Activated CD4-positive, alpha-beta T cell treated with anti-CD3 and anti-CD28 coated beads, Interleukin-2, amount 50 U/mL, for 4 hours (primary cell): ENCODE measurements around the gene PYY.
A peak's percentile ranks its signal among the peaks of the same experiment; 100 is the strongest.

Source experiments
- DNase-seq, 2 experiments: peaks; one replicate each; pipeline ENCODE4 v3.0.0-alpha.2; 2020

The PYY gene

GRCh38 chr17:43914451-43914850 lies 39.3 kb downstream of the PYY start:
- no peak for DNase-seq

GRCh38 chr17:43913584-43913983 lies 40.2 kb downstream of the PYY start:
- DNase-seq: no peak

DNA sequence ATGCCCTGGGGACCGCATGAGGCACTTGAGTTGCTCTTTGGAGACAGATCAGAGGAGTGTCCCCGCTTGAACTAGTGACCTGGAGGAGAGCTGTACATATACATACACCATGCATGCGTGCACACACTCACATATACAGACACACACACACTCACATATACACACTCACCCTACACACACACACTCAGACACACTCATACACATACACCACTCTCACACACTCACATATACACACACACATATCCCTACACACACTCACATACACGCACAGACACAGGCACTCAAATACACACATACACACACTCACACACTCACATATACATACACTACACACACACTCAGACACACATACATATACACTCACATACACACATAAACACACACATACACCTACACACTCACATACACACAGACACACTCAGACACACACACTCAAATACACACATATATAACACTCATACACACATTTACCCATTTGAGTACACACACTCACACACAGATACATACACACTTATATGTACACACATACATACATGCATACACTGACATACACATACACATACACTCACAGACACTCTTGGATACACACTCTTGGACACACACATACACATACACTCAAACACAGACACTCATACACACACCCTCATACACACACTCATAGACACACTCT lies 41.0 kb downstream of the PYY start:
- DNase-seq: no peak

DNA sequence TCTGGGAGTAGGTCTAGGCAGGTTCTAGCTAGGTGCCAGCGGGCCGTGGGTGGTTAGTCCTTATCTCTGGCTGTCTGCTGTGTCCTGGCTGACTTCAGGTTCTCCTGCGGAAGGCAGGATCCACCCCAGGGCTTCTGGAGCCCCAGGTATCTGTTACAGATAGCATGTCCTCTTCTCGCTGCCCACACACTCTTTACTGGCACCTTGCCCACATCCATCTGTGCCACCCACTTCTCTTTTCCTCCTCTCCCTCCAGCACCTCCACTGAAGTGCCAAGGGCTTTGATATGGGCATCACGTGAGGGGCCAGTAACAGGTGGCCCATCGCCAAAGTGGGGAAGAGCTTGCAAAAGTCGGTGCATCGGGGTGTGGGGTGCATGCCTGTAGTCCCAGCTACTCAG lies 41.8 kb downstream of the PYY start:
- DNase-seq: no peak

DNA sequence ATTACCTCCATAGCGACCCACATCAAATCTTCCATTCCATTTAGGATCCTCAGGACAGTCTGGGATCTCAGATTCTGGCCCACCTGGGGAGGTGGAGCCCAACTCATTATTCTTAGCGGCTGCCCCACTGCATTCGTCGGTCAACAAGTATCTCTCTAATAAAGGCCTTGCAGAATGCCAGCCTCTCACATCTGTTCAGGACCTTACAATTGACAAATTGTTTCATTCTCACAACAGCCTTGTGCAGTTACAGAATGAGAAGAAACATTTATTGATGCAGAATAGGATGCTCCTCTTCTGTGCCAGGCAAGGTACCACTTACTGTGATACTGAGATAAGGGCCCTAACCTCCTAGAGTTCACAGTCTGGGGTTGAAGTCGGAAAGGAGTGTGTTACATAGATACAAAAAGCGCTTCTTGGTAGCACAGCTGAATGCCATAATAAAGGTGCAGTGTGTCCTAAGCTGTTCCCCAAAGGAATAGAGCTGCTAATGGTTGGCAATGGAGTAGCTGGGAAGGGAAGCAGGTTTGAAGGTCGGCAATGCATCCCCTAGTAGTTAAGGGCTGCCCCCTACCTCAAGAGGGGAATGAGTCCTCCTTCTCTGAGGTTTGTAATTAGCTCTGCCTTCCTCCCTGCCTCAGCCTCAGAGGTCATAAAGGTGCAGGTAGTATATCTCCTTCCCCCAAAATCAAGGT lies 44.1 kb downstream of the PYY start:
- no peak for DNase-seq

DNA sequence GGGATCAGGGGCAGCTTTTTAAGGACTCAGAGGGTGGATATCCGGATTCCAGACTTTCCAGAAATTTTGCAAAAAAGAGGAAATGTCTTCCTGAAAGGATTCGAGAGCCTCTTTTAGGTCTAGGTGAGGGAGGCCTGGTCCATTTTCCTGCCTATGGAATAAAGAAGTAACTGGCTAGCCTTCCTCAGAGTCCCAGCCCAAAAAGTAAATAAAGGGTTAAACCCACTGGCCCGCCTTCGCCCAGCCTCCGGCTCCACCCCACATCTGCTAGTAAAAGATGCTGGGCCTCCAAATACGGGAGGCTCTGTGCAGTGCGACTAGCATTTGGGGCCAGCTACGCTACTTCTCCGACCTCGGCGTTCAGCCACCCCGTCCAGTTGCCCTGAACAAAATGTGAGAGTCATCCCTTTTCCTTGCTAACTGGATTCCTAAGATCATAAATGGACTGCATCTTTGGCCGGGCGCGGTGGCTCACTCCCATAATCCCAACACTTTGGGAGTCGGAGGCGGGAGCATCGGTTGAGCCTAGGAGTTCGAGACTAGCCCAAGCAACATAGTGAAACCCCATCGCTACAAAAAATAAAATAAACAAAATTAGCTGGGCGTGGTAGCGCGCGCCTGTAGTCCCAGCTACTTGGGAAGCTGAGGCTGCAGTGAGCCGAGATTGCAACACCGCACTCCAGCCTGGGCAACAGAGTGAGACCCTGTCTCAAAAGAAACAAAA lies 45.6 kb downstream of the PYY start:
- peak; percentile 51 to 53 for DNase-seq

GRCh38 chr17:43907425-43907981 lies 46.2 kb downstream of the PYY start, which contains the start of gene MPP2:
MPP2 (minus strand) TSS chr17:43907536; CDS start chr17:43904460, 3,076 bp downstream.
- peak; percentile 48 for DNase-seq

DNA sequence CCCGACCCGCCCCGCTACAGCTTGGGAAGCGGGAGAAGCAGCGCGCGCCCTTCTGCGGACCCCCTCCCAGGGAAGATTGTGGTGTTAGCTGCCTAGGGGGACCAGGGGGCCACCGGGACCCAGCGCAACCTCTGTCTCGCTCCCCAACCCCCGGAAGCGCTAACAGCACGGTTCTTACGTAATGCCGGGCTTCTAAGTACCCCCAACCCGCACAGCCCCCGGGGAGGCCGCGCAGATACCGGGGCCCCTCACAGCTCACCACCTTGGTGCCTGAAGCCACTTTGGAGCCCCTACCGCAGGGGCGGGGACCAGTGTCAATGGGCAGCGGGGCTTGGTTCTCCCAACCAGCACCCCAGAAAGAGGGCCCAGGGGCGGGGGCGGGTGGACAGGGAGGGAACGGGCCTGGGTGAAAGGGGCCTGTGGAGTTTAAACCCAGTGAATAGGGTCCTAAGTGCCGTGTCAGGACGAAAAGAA lies 46.8 kb downstream of the PYY start:
- DNase-seq: no peak

DNA sequence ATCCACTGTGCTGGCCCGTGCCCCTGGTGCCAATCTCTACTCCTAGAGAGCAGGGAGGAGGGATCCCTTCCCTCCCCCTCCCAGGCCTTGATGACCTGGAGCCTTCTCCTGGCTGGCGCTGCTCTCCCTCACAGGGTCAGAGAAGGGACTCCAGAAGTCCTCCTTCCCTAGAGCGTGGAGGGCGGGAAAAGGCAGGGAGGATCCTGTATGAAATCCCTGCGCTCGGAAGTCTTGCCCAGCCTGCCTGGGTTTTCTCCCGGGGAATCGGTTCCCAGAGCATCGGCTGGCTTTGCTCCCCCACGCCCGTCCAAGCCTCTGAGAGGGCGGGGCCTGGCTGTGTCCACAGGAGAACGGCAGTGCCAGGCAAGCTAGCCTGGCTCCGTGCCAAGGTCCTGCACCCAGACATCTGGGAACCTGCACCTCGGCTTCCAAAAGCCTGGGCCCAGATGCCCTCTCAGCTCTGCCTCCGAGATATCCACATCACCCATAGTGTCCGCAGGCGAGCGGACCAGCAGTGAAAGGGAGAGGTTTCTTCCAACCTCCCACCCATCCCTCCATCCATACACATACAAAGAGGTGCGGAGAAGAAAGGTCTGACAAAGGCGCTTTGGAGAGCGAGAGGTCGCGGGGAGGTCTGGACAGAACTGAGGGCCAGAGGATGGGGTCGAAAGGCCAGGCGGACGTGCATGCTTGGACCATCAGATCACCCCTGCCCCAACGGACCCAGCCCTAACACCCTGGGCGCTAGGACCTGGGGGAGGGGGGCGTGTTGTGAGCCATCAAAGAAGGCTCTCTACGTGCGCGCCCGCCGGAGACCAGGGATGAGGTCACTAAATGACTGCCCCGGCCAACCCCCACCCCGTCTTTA lies 47.5 kb downstream of the PYY start:
- DNase-seq: no peak

DNA sequence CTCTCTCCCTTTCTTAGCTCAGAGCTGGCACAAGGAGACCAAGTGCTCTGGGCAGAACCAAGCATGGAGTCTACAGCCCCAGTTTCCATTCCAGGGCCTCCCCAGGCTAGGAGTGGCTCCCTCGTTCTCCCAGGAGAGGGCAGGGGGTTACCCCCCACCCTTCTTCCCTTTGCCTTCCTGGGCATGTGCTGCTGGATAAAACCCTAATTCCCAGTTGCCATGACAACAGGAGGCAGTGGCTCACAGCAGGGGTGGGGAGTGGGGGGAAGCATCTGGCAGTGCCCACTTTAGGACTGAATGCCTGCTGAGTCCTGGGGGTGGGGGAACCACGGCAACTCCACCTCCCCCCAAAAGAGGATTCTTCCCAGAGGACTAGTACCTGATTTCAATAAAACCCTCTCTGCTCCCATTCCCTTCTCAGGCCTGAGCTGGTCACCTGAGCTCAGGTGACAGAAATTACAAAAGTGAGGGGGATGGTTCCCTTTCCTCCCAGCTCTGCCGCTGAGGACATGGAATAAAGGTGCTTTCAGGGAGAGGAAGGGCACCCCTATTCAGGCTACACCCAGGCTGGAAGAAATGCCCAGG lies 48.2 kb downstream of the PYY start:
- no peak for DNase-seq
